ENCODE data around the gene CTDSPL. TPM values are rescaled to one million over a fixed set of nuclear protein-coding genes. Genes with fewer than 3 reads are reported as not detected.

CTDSPL gene
- total RNA-seq, 1 donor from 2014 or later: 68.4 TPM

Other genes with a start within 250 kb of the CTDSPL start
- gene VILL, start 128.9 kb downstream of the CTDSPL start, total RNA-seq: 46.4 TPM
- 93.5 TPM for gene PLCD1, start 167.8 kb downstream of the CTDSPL start, total RNA-seq
- 5.6 TPM for gene DLEC1, start 177.3 kb downstream of the CTDSPL start, total RNA-seq

Data from ureter (tissue), 1 donor.